ENCODE results near the gene GPX2.

GRCh38 chr14:64891839-64892375, 50.6 kb downstream of the GPX2 start:
- no peak for TF ChIP-seq POU2F2 (IDR thresholded peaks at IDR 0.05; ENCODE audit: low read depth, low read length)
- no peak for TF ChIP-seq POLR2A (IDR thresholded peaks at IDR 0.05; ENCODE audit: low read depth, low read length)

All from GM12891 (cell line).